SK-N-SH (cell line): Measurements from ENCODE around the gene PRPF6. TPM values are rescaled to one million over a fixed set of nuclear protein-coding genes. Genes with fewer than 3 reads are reported as not detected.

Source experiments
- CTCF ChIA-PET: fragments of 300-600, 350-600 bp; formaldehyde crosslinking; extraction: SDS; loops from one replicate; lab custom pipeline; 2021; lab: Yijun Ruan, JAX
- POLR2A ChIA-PET: fragments of 350-600 bp; sonication (Branson Sonifier 250); formaldehyde crosslinking; extraction: SDS; loops from one replicate; lab custom pipeline; 2020; ENCODE audit warnings: antibody characterized with exemption, inconsistent platforms; lab: Yijun Ruan, JAX
- DNase-seq: peaks from one replicate; pipeline ENCODE4 v3.0.0; 2012
- H2AFZ ChIP-seq: fragments of 200-600 bp; sonication (generic); 2 replicates; pipeline ENCODE4 v1.8.1; 2016; ENCODE audit warnings: antibody characterized with exemption, mild to moderate bottlenecking, low read depth
- H3F3A ChIP-seq: fragments of 200-600 bp; sonication (generic); replicated peaks from 2 replicates; pipeline ENCODE3; 2016; ENCODE audit warnings: antibody characterized with exemption, mild to moderate bottlenecking; ENCODE audit not compliant: insufficient read depth
- H3K27ac ChIP-seq, 2 experiments: fragments of 200-500 bp in 1 of 2; fragments of 200-600 bp in 1 of 2; sonication (Bioruptor generic) in 1 of 2; sonication (generic), shearing (Covaris generic) in 1 of 2; 2 replicates each; pipeline versions ENCODE4 v1.5.1 to v1.6.1; 2014 to 2016; ENCODE audit warnings: low read depth in 2 of 2, inconsistent platforms in 1 of 2, low read length in 1 of 2, mild to moderate bottlenecking in 1 of 2, mixed read lengths in 1 of 2
- H3K27me3 ChIP-seq: fragments of 200-600 bp; sonication (generic), shearing (Covaris generic); 2 replicates; pipeline ENCODE4 v1.6.1; 2016; ENCODE audit warnings: mixed run types; ENCODE audit not compliant: insufficient read depth
- H3K36me3 ChIP-seq, 2 experiments: fragments of 200-500 bp in 1 of 2; fragments of 200-600 bp in 1 of 2; sonication (Bioruptor generic) in 1 of 2; sonication (generic) in 1 of 2; replicated peaks in 1 of 2; 2 replicates each; pipeline versions ENCODE3 to v1.5.1; 2014 to 2016; ENCODE audit warnings: low read length in 1 of 2, mild to moderate bottlenecking in 1 of 2; ENCODE audit not compliant: insufficient read depth in 2 of 2, control insufficient read depth in 1 of 2
- H3K4me1 ChIP-seq, 2 experiments: fragments of 200-500 bp in 1 of 2; fragments of 200-600 bp in 1 of 2; sonication (Bioruptor generic) in 1 of 2; sonication (generic), shearing (Covaris generic) in 1 of 2; 2 replicates each; pipeline versions ENCODE4 v1.5.1 to v1.6.1; 2014 to 2016; ENCODE audit warnings: low read depth in 1 of 2, low read length in 1 of 2, mixed run types in 1 of 2; ENCODE audit not compliant: insufficient read depth in 2 of 2, control insufficient read depth in 1 of 2
- H3K4me2 ChIP-seq: fragments of 200-600 bp; sonication (generic), shearing (Covaris generic); 2 replicates; pipeline ENCODE4 v1.6.1; 2017; ENCODE audit warnings: mixed run types
- H3K4me3 ChIP-seq, 2 experiments: fragments of 200-500 bp in 1 of 2; fragments of 200-600 bp in 1 of 2; sonication (Bioruptor generic) in 1 of 2; sonication (generic), shearing (Covaris generic) in 1 of 2; 2 replicates each; pipeline versions ENCODE4 v1.5.1 to v1.8.1; 2014 to 2016; ENCODE audit warnings: low read depth in 2 of 2, inconsistent platforms in 1 of 2, low read length in 1 of 2, mild to moderate bottlenecking in 1 of 2, mixed read lengths in 1 of 2, moderate library complexity in 1 of 2
- H3K79me2 ChIP-seq: fragments of 200-600 bp; sonication (generic); 2 replicates; pipeline ENCODE4 v1.8.1; 2017; ENCODE audit warnings: mild to moderate bottlenecking; ENCODE audit not compliant: insufficient read depth
- H3K9ac ChIP-seq: fragments of 200-600 bp; sonication (generic); 2 replicates; pipeline ENCODE4 v1.6.1; 2017; ENCODE audit warnings: mixed run types
- H3K9me2 ChIP-seq: fragments of 200-600 bp; sonication (generic); 2 replicates; pipeline ENCODE4 v1.6.1; 2017; ENCODE audit warnings: mixed run types
- H3K9me3 ChIP-seq: fragments of 200-600 bp; sonication (generic); 2 replicates; pipeline ENCODE4 v1.6.1; 2017; ENCODE audit warnings: mixed run types, mild to moderate bottlenecking, moderate library complexity
- H4K20me1 ChIP-seq: fragments of 200-600 bp; sonication (generic); 2 replicates; pipeline ENCODE4 v1.6.1; 2017; ENCODE audit warnings: mild to moderate bottlenecking, mixed run types; ENCODE audit not compliant: insufficient read depth
- EZH2phosphoT487 ChIP-seq: fragments of 200-600 bp; sonication (generic); IDR thresholded peaks from 2 replicates; pipeline ENCODE4 v1.6.1; 2017; ENCODE audit warnings: low read depth, mixed run types, mild to moderate bottlenecking, antibody characterized with exemption, moderate library complexity, borderline replicate concordance
- JUND ChIP-seq: IDR thresholded peaks from 2 replicates; pipeline ENCODE4 v1.4.0; 2012
- MAX ChIP-seq: IDR thresholded peaks from 2 replicates; pipeline ENCODE4 v1.4.0; 2012; ENCODE audit warnings: low read depth
- MXI1 ChIP-seq: IDR thresholded peaks from 2 replicates; pipeline ENCODE4 v1.6.1; 2012; ENCODE audit warnings: mild to moderate bottlenecking, low read depth, low read length, improper control_type of control experiment
- NFIC ChIP-seq: IDR thresholded peaks from 2 replicates; pipeline ENCODE4 v1.4.0; 2012; ENCODE audit warnings: borderline replicate concordance
- POLR2AphosphoS5 ChIP-seq: IDR thresholded peaks from 2 replicates; pipeline ENCODE4 v1.6.1; 2012; ENCODE audit warnings: low read depth, low read length
- RCOR1 ChIP-seq: fragments of 150-350 bp; IDR thresholded peaks from 2 replicates; pipeline ENCODE4 v1.6.1; 2017; ENCODE audit warnings: antibody characterized with exemption, low read length
- SIN3A ChIP-seq: IDR thresholded peaks from 2 replicates; pipeline ENCODE4 v1.6.1; 2012; ENCODE audit warnings: low read depth, mild to moderate bottlenecking, low read length, moderate library complexity, borderline replicate concordance
- TAF1 ChIP-seq: IDR thresholded peaks from 2 replicates; pipeline ENCODE4 v1.6.1; 2012; ENCODE audit warnings: low read depth, mild to moderate bottlenecking, low read length, moderate library complexity, borderline replicate concordance
- WGBS: methylation state at CpG from one replicate; pipeline ENCODE4 v1.1.6; 2017; ENCODE audit warnings: low lambda C conversion rate; 5-methylcytosine and 5-hydroxymethylcytosine counted together
- polyA plus RNA-seq, 3 experiments: library from polyadenylated mRNA; depleted of rRNA; stranded (reverse); fragments of >200 nt; gene quantifications; 2 replicates each; pipeline ENCODE4 v1.2.3, GENCODE V29; 2012

Gene PRPF6
- polyA plus RNA-seq, 1 of the 3 experiments (the other 2 are of a cell fraction) = 59.1 TPM

DNA sequence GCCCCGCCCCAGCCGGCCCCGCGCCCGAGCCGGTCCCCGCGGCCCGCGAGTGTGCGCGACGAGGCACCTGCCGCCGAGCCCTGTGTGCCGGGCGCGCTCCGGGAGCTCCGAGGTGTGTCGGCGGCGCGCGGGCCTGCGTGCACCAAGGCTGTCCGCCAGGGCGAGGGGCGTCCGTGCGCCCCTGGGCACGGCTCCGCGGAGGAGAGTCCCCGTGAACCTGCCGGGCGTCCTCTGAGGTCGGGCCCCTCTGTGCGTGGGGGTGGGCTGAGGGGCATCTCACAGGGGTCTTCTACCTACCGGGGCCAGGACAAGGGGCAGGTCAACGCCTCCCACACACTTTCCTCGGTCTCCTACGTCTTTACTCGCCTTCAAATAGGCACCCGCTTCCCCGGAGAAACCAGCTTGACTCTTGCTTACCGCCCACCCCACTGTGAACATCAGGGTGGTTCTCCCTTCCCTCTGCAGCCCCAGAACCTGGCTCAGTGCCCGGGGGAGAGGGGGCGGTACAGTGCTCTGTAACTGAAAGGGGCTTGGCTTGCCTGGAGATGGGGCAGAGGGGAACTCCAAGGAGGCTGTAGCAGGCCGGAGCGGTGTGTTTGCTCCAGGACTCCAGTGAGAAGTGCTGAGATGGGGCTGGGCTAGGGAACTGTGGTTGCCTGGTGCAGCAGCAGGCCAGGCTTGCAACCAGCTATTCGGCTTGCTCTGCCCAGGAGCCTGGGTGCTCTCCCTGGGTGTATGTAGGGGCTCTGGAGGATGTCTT is 1.2 kb upstream of the PRPF6 start, which contains the start of gene SAMD10:
Gene SAMD10 (minus strand): TSS at position 86 of the 760 bp plus-strand sequence. CDS start 175 bp downstream, outside the sequence.
- Histone ChIP-seq H2AFZ (peak within 1 kb of the TSS; percentile 75), H3K4me1 (peaks cover 12 to 24% of the 10 kb centered on the region in 2 experiments), H3K4me2 (peak within 1 kb of the TSS; percentile 90), H3K9me3 (no peaks in the 10 kb centered on the region), H3K4me3 (peak within 1 kb of the TSS; percentile 65 to 77), H3K9me2 (no peaks in the 10 kb centered on the region), H3F3A (peaks cover 11% of the 10 kb centered on the region), H3K79me2 (peaks cover 33% of the 10 kb centered on the region), H3K9ac (no peak within 1 kb of the TSS), H4K20me1 (no peaks in the 10 kb centered on the region), H3K36me3 (peaks cover 10 to 12% of the 10 kb centered on the region in 2 experiments), H3K27ac (peak within 1 kb of the TSS; percentile 84 to 89; a peak in 3 of 4 replicates), H3K27me3 (no peaks in the 10 kb centered on the region)
- peak; percentile 85 for DNase-seq
- ChIA-PET POLR2A (interaction anchor here (0.6 to 3.4 kb wide), 8 partner anchors 23 to 353 kb away, joined by 3 to 18 read pairs (median 4); partner anchors contain the start of genes ARFRP1, GMEB2, TCEA2 and TNFRSF6B), CTCF (interaction anchor here (0.7 to 3.9 kb wide), 39 partner anchors 9 to 452 kb away, joined by 3 to 41 read pairs (median 4); partner anchors contain the start of genes ARFRP1, C20orf204, GMEB2 and NPBWR2)
- 16% methylated on average over 20 of the region's 52 CpGs for WGBS
- peak; percentile 62; the same call in 1 of the 2 replicates for TF ChIP-seq MXI1
- no peak for TF ChIP-seq POLR2AphosphoS5
- peak; percentile 75 for TF ChIP-seq NFIC
- TF ChIP-seq TAF1 = 0 out of 2 replicates have a peak, but pooled peaks have one; percentile 30
- TF ChIP-seq MAX = 0 out of 2 replicates have a peak, but pooled peaks have one; percentile 34
- TF ChIP-seq SIN3A = no peak
- TF ChIP-seq RCOR1 = no peak

GRCh38 chr20:63980317-63980805 is 571 bp upstream of the PRPF6 start:
- no peak overlapping the region for H3K9ac ChIP-seq
- peak overlapping the region; percentile 84 to 89; a peak in 3 of 4 replicates for H3K27ac ChIP-seq
- H3K4me3 ChIP-seq = peak overlapping the region; percentile 77 to 98

More at GRCh38 chr20:63980317-63980805, 571 bp upstream of the PRPF6 start:
- ChIA-PET POLR2A (interaction anchor here (0.8 to 3.4 kb wide), 8 partner anchors 23 to 272 kb away, joined by 3 to 18 read pairs (median 4); partner anchors contain the start of genes ARFRP1, TCEA2, TPD52L2 and ZGPAT), CTCF (interaction anchor here (0.6 to 3.9 kb wide), 42 partner anchors 8 to 453 kb away, joined by 3 to 41 read pairs (median 4); partner anchors contain the start of genes ARFRP1, C20orf204, GMEB2 and NPBWR2)
- H4K20me1 ChIP-seq = no peaks in the 10 kb centered on the region
- peaks cover 40% of the 10 kb centered on the region for H3K79me2 ChIP-seq
- no peaks in the 10 kb centered on the region for H3K9me2 ChIP-seq
- DNase-seq = no peak
- TF ChIP-seq RCOR1 = no peak
- TF ChIP-seq JUND = no peak
- no peak for TF ChIP-seq EZH2phosphoT487
- no peaks in the 10 kb centered on the region for H3K27me3 ChIP-seq
- peaks cover 13% of the 10 kb centered on the region for H3F3A ChIP-seq
- H3K4me2 ChIP-seq = peak overlapping the region; percentile 90
- peak overlapping the region; percentile 21; the same call in 1 of the 2 replicates for H2AFZ ChIP-seq
- H3K36me3 ChIP-seq = peaks cover 16 to 18% of the 10 kb centered on the region in 2 experiments
- peaks cover 12 to 24% of the 10 kb centered on the region in 2 experiments for H3K4me1 ChIP-seq
- H3K9me3 ChIP-seq = no peaks in the 10 kb centered on the region
- WGBS = 79% methylated on average over 13 of the region's 15 CpGs
